OCI-LY3 (cell line): ENCODE measurements around the gene RPRM.
"Not testable (repeated sequence)": the region's sequence is repeated elsewhere in the genome, so short reads cannot be mapped to it uniquely, and the experiment has no call there.

Source experiments
- H2AFZ ChIP-seq: fragments of 200-600, 300-600 bp; shearing (Covaris generic); 2 replicates; pipeline ENCODE4 v1.6.0; 2014; ENCODE audit warnings: antibody characterized with exemption, low read depth, low read length
- H3K27ac ChIP-seq: fragments of 200-600, 300-600 bp; sonication (generic); 2 replicates; pipeline ENCODE4 v1.5.1; 2014; ENCODE audit warnings: mild to moderate bottlenecking, low read length, moderate library complexity, mixed read lengths
- H3K27me3 ChIP-seq: fragments of 200-600, 300-600 bp; sonication (generic); 2 replicates; pipeline ENCODE4 v1.6.1; 2014; ENCODE audit warnings: low read depth, low read length, mixed read lengths
- H3K36me3 ChIP-seq: fragments of 200-600, 300-600 bp; sonication (generic); replicated peaks from 2 replicates; pipeline ENCODE3; 2014; ENCODE audit warnings: low read depth, low read length, mixed read lengths
- H3K4me1 ChIP-seq: fragments of 300-600, 200-600 bp; sonication (generic); 2 replicates; pipeline ENCODE4 v1.6.1; 2014; ENCODE audit warnings: low read length, mixed read lengths
- H3K4me2 ChIP-seq: fragments of 200-600, 300-600 bp; sonication (generic); 2 replicates; pipeline ENCODE4 v1.6.1; 2014; ENCODE audit warnings: low read length, mixed read lengths
- H3K4me3 ChIP-seq: fragments of 300-600, 200-600 bp; sonication (generic); 2 replicates; pipeline ENCODE4 v1.5.1; 2014; ENCODE audit warnings: antibody characterized with exemption, mild to moderate bottlenecking, low read length, moderate library complexity
- H3K79me2 ChIP-seq: fragments of 300-600, 200-600 bp; shearing (Covaris generic); 2 replicates; pipeline ENCODE4 v1.6.1; 2014; ENCODE audit warnings: mild to moderate bottlenecking, low read length, mixed read lengths
- H3K9ac ChIP-seq: fragments of 300-600, 200-600 bp; shearing (Covaris generic); 2 replicates; pipeline ENCODE4 v1.6.0; 2014; ENCODE audit warnings: mild to moderate bottlenecking, low read length, moderate library complexity
- H3K9me3 ChIP-seq: fragments of 200-600, 300-600 bp; shearing (Covaris generic); 2 replicates; pipeline ENCODE4 v1.6.1; 2014; ENCODE audit warnings: low read length, mixed read lengths; ENCODE audit not compliant: insufficient read depth
- H4K20me1 ChIP-seq: fragments of 200-600, 300-600 bp; sonication (generic); 2 replicates; pipeline ENCODE4 v1.6.1; 2016; ENCODE audit warnings: low read length, mixed read lengths; ENCODE audit not compliant: insufficient read depth
- EZH2phosphoT487 ChIP-seq: fragments of 200-600 bp; shearing (Covaris generic); IDR thresholded peaks from 2 replicates; pipeline ENCODE4 v1.6.1; 2018; ENCODE audit warnings: antibody characterized with exemption, mixed run types, low read depth
- TF ChIP-seq, protein P1 (sequence below): fragments of 200-600, 300-600 bp; sonication (generic); IDR thresholded peaks from 2 replicates; pipeline ENCODE4 v1.5.1; 2014; ENCODE audit warnings: antibody characterized with exemption, low read length, low read depth

Gene RPRM

DNA sequence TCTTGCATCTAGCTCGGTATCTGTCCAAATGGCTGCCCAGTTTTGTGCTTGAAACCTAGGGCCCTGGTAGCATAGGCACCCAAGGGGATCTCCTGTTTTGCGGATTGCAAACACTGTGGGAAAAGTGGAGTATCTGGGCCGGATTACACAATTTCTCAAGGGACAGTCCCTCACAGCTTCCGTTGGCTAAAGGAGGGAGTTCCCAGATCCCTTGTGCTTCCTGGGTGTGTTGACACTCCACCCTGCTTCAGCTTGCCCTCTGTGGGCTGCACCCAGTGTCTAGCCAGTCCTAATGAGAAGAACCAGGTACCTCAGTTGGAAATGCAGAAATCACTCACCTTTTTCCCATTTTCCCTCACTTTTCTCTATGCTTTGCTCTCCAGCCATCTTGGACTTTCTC is 35.5 kb downstream of the RPRM start:
- Histone ChIP-seq H3K27ac (no peak overlapping the region), H3K4me2 (no peak overlapping the region), H2AFZ (no peak overlapping the region), H3K4me1 (no peaks in the 10 kb centered on the region), H3K36me3 (no peaks in the 10 kb centered on the region), H3K27me3 (no peaks in the 10 kb centered on the region), H4K20me1 (no peaks in the 10 kb centered on the region), H3K9me3 (no peaks in the 10 kb centered on the region), H3K4me3 (no peak overlapping the region), H3K9ac (no peak overlapping the region), H3K79me2 (no peaks in the 10 kb centered on the region)
- no peak for TF ChIP-seq EZH2phosphoT487
- TF ChIP-seq, protein P1, sequence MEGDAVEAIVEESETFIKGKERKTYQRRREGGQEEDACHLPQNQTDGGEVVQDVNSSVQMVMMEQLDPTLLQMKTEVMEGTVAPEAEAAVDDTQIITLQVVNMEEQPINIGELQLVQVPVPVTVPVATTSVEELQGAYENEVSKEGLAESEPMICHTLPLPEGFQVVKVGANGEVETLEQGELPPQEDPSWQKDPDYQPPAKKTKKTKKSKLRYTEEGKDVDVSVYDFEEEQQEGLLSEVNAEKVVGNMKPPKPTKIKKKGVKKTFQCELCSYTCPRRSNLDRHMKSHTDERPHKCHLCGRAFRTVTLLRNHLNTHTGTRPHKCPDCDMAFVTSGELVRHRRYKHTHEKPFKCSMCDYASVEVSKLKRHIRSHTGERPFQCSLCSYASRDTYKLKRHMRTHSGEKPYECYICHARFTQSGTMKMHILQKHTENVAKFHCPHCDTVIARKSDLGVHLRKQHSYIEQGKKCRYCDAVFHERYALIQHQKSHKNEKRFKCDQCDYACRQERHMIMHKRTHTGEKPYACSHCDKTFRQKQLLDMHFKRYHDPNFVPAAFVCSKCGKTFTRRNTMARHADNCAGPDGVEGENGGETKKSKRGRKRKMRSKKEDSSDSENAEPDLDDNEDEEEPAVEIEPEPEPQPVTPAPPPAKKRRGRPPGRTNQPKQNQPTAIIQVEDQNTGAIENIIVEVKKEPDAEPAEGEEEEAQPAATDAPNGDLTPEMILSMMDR = no peak

DNA sequence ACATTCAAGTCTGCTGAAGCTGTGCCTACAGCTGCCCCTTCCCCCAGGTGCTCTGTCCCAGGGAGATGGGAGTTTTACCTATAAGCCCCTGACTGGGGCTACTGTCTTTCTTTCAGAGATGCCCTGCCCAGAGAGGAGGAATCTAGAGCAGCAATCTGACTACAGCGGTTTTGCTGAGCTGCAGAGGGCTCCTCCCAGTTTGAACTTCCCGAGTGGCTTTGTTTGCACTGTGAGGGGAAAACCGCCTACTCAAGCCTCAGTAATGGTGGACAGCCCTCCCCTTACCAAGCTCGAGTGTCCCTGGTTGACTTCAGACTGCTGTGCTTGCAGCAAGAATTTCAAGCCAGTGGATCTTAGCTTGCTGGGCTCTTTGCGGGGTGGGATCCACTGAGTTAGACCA is 35.9 kb downstream of the RPRM start:
- not testable (repeated sequence) for H3K4me2 ChIP-seq, H3K4me1 ChIP-seq, H3K4me3 ChIP-seq, H3K9me3 ChIP-seq, H3K27ac ChIP-seq, H3K9ac ChIP-seq, H2AFZ ChIP-seq, H3K27me3 ChIP-seq, H3K79me2 ChIP-seq, H4K20me1 ChIP-seq, H3K36me3 ChIP-seq

DNA sequence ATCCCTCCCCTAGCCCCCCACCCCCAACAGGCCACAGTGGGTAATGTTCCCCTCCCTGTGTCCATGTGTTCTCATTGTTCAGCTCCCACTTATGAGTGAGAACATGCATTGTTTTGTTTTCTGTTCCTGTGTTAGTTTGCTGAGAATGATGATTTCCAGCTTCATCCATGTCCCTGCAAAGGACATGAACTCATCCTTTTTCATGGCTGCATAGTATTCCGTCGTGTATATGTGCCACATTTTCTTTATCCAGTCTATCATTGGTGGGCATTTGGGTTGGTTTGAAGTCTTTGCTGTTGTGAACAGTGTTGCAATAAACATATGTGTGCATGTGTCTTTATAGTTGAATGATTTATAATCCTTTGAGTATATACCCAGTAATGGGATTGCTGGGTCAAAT is 38.5 kb downstream of the RPRM start:
- not testable (repeated sequence) for H4K20me1 ChIP-seq, H3K9me3 ChIP-seq, H3K4me2 ChIP-seq, H3K27ac ChIP-seq, H3K79me2 ChIP-seq, H2AFZ ChIP-seq, H3K9ac ChIP-seq, H3K4me1 ChIP-seq, H3K27me3 ChIP-seq, H3K4me3 ChIP-seq, H3K36me3 ChIP-seq

DNA sequence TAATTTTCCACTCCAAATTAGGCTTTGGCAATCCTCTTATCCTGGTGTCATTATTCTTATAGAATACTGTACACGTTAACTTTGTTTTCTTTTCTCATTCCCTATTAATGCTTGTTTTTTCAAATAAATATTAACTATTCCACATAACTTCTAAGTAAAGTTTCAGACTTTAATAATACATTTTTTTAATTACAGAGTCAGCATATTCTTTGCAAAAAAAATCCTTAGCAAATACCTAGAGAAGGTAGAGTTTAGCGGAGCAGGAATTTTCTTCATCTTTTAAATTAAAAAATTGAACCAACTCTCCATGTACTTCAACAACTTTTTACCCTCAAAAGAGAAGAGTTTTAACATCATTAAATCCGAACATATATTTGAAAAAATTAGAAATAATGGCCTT is 45.2 kb downstream of the RPRM start:
- Histone ChIP-seq H3K79me2 (no peaks in the 10 kb centered on the region), H3K9ac (no peak overlapping the region), H3K4me2 (no peak overlapping the region), H3K4me1 (no peaks in the 10 kb centered on the region), H3K27me3 (no peaks in the 10 kb centered on the region), H3K36me3 (no peaks in the 10 kb centered on the region), H4K20me1 (no peaks in the 10 kb centered on the region), H3K9me3 (no peaks in the 10 kb centered on the region), H2AFZ (no peak overlapping the region), H3K4me3 (no peak overlapping the region), H3K27ac (no peak overlapping the region)
- TF ChIP-seq, protein P1 = no peak
- TF ChIP-seq EZH2phosphoT487 = no peak

DNA sequence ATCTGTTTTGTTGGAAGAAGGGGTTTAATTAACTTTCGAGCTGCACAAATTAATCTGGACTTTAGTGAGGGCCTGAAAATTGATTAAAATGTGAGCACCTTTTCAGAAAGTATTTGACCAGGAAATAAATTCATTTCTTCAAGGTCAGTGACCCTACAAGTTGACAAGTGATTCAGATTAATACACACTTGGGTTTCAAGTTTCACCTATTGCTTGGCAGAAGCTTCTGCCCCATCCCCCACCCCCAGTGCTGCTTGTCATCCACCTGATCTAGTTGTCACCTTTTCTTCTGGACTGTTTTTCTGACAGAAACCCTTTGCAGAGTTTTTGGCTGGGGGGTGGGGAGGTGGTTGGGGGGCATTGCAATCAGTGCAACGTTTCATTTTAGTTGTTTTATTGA is 46.2 kb downstream of the RPRM start:
- TF ChIP-seq, protein P1 = no peak
- TF ChIP-seq EZH2phosphoT487 = no peak
- Histone ChIP-seq H3K79me2 (no peaks in the 10 kb centered on the region), H3K4me1 (peaks cover 9% of the 10 kb centered on the region), H2AFZ (no peak overlapping the region), H4K20me1 (no peaks in the 10 kb centered on the region), H3K36me3 (no peaks in the 10 kb centered on the region), H3K27me3 (no peaks in the 10 kb centered on the region), H3K4me2 (no peak overlapping the region), H3K27ac (no peak overlapping the region), H3K4me3 (no peak overlapping the region), H3K9ac (no peak overlapping the region), H3K9me3 (no peaks in the 10 kb centered on the region)
